ENCODE data around the gene TLR3. TPM values are rescaled to one million over a fixed set of nuclear protein-coding genes. Genes with fewer than 3 reads are reported as not detected.
"Not testable (repeated sequence)": the region's sequence is repeated elsewhere in the genome, so short reads cannot be mapped to it uniquely, and the experiment has no call there.

The TLR3 gene
- total RNA-seq, 1 donor from 2014 or later, result 2.8 TPM

DNA sequence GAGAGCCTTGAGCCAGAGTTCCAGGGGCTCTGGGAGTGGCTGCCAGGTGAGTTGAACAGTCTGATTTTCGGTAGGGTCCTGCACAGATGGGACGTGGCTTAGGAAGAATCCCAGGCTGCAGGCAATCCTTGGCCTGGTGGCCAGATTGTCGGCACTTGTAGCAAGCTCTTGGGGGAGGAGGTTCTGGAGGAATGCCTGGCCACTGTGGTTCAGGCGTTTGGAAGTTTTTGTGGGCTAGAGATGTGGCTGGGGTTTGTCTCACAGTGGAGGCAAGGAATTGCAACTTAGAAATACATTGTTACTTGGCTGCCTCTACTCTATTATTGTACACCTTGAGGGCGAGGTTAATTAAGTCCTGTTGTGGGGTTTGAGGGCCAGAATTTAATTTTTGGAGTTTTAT is 21.5 kb upstream of the TLR3 start:
- DNase-seq (ENCODE audit: low read depth), result peak; percentile 77

DNA sequence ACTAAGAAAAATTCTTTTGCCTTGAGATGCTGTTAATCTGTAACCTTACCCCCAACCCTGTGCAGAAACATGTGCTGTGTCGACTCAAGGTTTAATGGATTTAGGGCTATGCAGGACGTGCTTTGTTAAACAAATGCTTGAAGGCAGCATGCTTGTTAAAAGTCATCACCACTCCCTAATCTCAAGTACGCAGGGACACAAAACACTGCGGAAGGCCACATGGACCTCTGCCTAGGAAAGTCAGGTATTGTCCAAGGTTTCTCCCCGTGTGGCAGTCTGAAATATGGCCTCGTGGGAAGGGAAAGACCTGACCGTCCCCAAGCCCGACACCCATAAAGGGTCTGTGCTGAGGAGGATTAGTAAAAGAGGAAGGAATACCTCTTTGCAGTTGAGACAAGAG is 18.8 kb upstream of the TLR3 start:
- DNase-seq (ENCODE audit: low read depth), result not testable (repeated sequence)

DNA sequence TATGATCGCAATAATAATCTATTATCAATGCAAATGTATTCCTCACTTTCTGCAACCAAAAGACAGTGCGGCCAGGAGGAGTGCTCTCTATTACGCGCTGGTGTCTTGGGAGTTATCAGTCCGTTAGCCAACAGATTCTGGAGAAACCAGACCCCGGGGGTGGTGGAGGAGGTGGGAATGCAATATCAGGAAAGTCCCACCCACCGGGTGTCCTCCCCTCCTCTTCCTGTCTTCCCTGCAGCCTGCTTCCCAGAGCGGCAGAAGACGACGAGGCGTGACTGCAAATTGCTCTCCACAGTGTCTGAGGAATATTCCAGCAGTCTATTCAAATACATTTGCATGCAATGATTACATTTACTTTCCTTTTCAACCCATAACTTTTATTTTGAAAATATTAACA is 17.9 kb upstream of the TLR3 start:
- no peak for DNase-seq (ENCODE audit: low read depth)

DNA sequence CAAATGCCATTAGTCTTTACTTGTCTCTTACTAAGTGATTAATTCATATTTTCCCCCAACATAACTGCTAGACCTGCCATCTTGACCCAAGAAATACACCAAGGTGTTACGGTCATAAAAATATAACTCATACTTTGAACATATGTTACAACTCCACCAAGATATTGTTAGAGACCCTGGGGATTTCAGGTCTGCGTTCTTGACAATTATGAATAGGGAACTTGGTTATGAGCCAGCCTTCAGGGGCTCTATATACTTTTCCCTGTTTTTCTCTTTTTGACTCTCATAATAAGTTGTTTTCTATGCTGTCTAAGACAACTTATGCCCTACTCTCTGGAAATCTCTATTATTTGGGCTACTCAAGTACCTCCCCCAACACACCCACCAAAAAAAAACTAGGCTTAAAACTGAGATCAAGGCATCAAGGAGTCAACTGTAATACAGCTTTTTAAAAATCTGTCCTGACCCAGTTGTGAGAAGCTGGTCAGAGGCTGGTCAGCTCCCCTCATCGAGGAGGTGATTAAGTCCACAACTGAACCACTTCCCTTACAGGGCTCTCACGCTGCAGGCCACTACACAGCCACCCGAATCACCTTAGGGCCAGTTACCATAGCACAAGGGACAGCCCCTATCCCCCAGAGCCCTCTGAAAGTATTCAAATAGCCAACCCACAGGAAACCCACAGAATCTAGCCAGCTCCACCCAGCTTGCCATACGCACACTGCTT is 10.5 kb upstream of the TLR3 start:
- no peak for DNase-seq (ENCODE audit: low read depth)

DNA sequence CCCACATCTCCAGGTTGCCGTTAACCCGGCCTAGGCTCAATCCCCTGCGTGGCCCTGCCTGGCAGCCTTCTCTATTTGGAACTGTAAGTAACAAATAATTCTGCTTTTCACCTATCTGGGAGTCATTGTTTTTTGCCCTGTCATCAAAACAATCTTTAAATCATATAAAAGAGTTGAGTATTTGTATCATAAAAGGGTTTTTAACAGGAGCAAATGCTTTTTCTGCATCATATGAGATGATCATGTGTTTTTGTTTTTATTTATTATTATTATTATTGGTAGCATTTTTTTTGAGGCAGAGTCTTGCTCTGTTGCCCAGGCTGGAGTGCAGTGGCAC is 10.0 kb upstream of the TLR3 start:
- no peak for DNase-seq (ENCODE audit: low read depth)

DNA sequence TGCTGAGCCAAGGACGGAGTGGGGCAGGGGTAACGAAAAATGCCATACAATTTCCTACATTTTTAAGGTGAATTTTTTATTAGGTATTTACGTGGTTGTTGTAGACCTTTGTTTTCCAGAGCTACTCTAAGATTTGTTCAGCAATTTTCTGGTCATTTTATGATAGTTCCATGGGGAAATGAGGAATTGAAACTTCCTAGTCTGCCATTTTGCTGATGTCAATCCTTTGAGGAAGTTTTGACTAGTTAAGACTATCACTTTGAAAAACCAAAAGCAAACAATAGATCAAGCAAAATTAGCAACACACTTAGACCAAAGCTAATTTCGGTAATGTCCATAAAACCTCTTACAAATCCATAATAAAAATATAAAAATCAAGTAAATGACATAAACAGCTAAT is 7.0 kb upstream of the TLR3 start:
- no peak for DNase-seq (ENCODE audit: low read depth)

DNA sequence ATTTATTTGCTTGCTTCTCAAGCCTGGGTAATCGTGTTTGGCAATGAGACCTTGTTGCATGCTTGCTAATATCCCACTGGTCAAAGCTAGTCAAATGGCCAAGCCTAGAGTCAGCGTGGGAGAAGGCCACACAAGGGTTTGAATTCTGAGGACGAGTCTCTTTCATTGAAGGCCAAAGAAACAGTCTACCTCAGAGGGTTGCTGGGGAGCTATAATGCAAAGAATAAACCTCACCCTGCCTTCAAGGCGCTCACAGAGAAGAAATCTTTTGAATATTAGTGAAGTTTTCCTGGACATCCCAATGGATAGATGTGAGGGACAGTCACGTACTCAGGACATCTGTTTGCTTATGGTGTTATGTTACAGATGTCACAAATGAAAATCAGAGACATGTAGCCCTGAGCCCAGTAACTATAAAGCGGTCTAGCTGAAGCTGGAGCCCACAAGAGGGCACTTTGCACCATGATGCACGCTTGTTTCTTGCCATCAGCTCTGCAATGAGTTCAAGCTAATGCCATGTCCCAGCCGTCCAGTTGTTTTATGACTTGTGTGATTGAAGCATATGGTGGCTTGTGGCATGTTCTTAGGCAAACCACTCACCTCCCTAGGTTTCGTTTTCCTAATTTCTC is 1.1 kb upstream of the TLR3 start:
- peak; percentile 78 for DNase-seq (ENCODE audit: low read depth)

DNA sequence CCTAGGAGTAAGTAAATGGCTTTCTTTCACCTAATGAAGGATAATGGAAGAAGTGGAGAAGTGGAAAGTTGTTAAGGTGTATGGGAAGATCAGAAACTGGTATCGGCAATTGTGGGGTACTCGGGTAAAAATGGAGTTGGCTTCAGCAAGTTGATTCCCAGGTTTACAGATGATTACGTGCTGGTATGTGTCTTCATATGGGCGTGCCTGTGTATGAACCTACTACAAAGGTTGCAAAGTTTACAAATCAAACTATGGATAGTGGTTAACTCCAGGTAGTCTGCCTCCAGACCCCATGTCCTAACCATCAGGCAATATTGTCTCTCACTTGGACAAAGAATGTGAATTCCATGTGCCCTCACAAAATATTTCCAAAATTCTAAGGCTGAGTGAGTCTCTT is 773 bp downstream of the TLR3 start:
- no peak for DNase-seq (ENCODE audit: low read depth)

DNA sequence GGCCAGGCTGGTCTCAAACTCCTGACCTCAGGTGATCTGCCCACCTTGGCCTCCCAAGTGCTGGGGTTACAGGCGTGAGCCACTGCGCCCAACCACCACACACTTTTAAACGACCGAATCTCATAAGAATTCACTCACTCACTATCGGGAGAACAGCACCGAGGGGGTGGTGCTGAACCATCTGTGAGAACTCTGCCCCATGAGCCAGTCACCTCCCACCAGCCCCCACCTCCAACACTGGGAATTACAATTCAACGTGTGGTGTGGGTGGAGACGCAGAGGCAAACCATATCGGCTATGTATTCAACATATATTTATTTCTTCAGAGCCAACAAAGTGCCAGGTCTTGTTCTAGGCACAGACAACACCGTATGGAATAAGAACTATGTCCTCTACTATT is 3.6 kb downstream of the TLR3 start:
- DNase-seq (ENCODE audit: low read depth), result no peak

DNA sequence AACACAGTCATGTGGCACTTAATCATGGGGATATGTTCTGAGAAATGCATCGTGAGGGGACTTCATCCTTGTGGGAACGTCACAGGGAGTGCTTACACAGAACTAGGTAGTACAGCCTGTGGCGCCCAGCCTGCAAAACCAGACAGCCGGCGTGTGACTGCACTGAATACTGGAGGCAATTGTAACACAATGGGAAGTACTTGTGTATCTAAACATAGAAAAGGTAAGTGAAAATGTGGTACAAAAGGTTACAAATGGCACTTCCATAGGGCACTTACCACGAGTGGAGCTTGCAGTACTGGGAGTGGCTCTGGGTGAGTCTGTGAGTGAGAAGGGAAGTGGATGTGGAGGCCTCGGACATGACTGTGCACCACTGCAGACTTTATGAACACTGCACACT is 5.2 kb downstream of the TLR3 start:
- DNase-seq (ENCODE audit: low read depth), result no peak

DNA sequence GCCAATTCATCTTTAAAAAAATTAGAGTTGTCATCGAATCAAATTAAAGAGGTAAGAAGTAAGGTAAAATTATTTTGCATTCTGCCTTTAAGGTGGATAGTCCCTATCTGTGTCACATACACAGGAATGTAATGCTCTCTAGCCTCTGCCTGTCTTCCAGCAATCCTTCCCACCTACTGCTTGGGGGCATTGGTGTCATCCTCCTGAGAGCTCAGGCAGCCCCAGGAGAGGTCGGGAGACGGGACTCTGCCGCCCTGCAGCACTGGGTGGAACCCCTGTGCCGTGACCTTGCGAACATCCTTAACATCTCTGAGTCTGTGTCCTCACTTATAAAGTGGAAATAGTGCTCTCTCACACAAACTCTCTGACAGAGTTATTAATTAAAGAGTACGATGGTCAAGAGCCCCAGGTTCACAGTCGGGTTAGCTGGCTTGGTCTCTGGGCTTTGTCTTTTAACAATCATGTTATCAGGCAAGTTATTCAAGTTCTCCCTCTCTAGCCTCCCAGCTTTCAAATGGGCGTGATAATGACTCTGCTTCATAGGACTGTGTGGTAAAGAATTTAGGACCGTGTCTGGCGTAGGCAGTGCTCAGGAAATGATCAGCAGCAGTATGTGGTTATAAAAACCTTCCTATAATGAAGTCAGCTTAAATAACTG is 10.2 kb downstream of the TLR3 start:
- no peak for DNase-seq (ENCODE audit: low read depth)

DNA sequence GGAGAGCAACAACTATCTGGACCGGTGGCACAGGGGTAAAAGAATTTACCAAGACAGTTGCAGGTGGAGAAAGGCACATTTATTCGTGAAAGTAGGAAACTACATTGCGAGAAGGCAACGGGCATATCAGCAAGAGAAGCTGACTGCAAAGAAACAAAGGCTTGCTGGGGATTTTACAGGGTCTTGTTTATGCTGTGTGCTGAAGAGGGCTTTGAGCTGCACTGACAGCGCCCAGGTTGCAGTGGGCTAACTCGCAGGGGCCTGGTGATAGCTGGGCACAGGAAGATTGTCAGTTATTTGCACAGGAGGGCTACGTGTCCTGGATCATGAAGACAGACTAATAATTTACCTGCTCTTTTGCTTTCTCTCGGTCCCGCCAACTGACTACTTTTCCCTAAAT is 10.7 kb downstream of the TLR3 start:
- no peak for DNase-seq (ENCODE audit: low read depth)

DNA sequence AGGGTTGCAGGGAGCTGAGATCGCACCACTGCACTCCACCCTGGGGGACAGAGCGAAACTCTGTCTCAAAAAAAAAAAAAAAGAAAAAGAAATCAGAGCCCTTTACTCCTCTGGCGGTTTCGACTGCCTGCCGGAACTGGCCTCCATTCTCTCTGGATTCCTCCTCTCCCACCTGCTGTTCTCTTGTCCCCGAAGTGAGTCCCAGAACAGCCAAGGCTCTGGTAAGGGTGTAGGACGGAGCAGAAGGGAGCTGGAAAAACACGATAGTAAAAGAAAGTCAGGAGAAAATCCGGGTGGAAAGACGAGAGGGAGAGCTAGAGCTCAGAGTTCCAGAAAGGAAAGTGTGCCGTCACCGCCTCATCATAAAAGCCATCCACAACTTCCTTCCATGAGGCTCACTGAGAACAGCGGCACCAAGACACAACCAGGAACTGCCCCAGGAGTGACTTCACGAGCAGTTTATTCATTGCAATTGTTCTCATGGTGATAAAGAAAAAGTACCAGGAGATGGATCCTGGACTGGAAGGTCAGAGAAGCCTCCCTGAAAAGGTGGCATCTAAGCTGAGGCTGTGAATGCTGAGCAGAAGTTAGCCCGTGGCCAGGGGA is 12.3 kb downstream of the TLR3 start:
- DNase-seq (ENCODE audit: low read depth), result no peak

DNA sequence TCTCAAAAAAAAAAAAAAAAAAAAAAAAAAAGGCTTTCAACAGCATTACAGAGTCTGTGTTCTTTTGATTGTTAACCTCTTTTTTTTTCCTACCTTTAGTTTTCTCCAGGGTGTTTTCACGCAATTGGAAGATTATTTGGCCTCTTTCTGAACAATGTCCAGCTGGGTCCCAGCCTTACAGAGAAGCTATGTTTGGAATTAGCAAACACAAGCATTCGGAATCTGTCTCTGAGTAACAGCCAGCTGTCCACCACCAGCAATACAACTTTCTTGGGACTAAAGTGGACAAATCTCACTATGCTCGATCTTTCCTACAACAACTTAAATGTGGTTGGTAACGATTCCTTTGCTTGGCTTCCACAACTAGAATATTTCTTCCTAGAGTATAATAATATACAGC is 13.3 kb downstream of the TLR3 start:
- DNase-seq (ENCODE audit: low read depth), result no peak

DNA sequence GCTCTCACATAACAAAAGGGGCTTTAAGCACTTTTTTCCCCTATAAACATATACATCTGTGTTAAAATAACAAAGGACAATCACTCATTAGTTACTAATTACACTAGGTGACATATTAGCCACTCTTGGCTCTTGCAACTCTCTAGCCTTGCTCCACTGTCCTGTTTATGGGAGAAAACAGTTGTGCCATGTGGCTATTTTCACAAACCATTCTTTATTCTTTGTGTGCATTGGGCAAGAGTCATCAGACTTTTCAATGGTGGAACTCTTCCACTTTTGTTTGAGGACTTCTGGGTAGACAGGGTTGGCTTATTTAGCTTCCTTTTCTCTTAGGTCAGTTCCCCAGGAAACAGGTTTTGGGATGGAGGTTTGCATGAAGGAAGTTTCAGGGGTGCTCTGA is 19.6 kb downstream of the TLR3 start:
- no peak for DNase-seq (ENCODE audit: low read depth)

DNA sequence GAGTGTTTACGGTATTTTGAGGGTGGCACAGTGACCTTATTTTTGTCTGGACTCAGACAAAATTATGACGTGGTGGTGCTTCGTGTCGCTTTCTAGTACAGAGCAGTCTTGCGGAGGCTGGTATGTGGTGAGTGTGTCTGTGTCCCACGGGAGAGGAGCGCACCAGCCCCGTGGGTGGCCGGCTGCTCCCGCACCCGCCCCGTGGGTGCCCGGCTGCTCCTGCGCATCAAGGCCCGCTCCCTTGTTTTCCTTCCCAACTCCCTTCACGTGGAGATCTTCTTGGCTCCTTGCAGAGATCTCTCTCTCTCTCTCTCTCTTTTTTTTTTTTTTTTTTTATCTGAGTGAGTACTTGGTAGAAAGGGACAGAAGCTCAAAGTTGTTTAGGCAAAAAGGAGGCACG is 23.3 kb downstream of the TLR3 start:
- DNase-seq (ENCODE audit: low read depth), result no peak

DNA sequence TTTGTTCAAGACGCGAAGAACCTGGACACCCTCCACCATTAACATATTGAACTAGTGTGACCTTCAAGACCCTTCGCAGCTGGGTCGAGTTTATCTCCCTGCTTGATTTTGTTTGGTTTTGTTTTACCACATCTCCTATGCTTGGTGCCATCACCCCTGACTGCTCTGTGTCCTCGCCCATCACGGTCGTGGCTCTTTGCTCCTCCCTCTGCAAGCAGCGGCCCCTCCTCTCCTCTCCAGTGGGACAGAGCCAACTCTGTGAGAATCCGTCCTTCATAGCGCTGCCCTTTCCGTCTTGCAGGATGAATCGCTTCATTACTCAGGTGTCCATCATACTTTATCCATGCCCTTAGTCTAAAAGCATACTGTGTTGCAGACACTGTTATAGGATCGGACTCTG is 26.4 kb downstream of the TLR3 start:
- DNase-seq (ENCODE audit: low read depth), result no peak

DNA sequence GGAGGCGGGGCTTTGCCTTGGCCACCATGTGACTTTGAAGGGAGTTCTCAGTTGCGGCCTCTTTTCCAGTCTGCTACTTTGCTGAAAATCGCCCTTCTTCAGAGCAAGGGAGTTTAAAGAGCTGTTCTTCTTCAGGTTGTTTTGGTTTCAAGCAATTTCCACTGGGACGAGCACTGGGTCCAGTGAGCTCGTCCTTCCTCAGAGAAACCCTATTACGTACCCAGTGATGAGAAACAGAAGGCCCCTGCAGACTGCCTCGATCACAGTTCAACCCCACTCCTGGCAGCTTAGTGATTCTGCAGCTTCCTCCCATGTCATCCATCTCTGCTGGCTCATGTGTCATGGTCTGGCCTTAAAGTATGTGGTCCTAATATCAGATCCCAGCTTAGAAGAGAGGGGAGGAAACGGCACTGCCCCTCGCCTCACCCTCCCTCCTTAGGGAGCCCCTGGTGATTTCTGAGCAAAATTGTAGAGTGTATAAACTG is 27.8 kb downstream of the TLR3 start:
- DNase-seq (ENCODE audit: low read depth), result no peak

DNA sequence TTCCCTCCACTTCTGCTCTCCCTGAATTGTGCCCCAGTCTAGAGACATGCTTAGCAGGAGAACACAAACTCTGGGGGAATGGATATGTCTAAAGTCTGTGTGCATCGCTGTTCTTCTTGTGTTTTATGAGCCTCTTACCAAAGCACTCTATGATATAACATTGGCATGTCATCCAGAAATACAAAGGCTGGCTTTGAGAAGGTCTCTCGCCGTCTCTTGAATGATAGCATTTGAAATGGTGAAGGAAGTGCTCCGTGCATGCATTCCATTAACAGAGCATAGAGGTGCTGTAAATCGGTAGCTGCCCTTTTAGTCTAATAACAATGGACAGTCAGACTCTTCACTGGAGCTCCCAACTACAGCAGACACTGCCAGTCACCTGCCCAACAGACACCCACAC is 28.4 kb downstream of the TLR3 start:
- no peak for DNase-seq (ENCODE audit: low read depth)

DNA sequence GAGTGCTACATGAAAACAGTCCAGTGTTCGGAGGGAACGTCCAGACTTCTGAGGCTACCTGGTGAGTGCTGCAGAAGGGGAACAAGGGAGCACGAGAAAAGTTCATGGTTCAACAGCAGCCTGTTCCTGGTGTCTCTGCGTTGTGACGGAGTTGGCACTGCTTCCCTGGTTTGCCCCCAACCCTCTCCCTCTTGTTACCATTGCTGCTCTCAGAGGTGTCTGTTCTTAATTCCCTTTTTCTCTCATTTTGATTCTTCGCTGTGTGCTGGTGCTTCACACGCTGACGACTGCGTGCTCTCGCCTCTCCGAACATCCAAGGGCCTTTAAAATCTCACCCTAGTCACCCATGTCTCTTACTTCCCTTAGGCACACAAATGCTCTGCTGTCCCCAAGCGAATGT is 34.0 kb downstream of the TLR3 start:
- DNase-seq (ENCODE audit: low read depth), result no peak

DNA sequence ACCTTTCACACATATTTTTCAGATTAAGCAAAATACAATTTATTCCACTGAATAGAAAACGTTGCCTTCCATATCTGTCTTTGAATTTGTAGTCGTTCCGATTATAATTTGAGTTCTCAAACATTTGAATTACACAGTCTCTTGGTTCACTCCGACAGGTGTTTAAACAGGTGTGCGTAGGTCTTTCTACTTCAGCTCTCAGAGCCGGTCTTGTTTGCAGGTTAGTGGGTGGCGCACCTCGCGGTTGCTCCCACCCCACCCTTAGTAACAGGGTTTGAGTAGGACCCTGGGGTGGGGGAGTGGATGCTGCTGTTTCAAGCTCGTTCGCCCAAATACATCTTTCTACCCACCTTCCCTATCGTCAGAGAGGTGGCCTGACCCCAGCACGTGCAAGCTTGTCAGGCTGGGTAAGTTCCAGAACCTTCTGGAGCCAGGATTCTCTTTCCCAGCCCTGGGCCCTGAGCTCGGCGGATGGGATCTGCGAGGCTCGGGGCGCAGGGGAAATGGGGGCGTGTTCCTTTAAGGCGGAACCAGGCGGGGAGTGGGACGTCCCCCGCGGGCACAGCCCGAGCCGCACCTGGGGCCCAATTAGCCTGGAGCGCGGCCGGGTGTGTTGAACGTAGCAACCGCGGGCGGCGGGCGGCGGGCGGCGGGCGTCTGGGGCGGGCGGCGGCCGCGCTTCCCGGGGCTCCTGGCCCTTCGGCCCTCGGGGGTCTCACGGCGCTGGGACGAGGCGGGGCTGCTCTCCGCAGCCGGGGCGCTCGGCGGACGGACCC is 35.3 kb downstream of the TLR3 start, which contains the start of gene FAM149A:
TSS of gene FAM149A (plus strand) at position 591 of the 776 bp plus-strand sequence.
- no peak for DNase-seq (ENCODE audit: low read depth)

All from myocyte (in vitro differentiated cells).